T-helper 1 cell (primary cell): ENCODE results near the gene C2CD5.
"Not testable (repeated sequence)": the region's sequence is repeated elsewhere in the genome, so short reads cannot be mapped to it uniquely, and the experiment has no call there.

Source experiments
- DNase-seq, 5 donors: peaks; one replicate each; pipeline ENCODE4 v3.0.0-alpha.2; 2012 to 2020

The C2CD5 gene

GRCh38 chr12:22535038-22535437, 9.3 kb downstream of the C2CD5 start:
- no peak for DNase-seq

GRCh38 chr12:22533155-22533554, 11.2 kb downstream of the C2CD5 start:
- DNase-seq, result no peak

GRCh38 chr12:22532317-22532716, 12.0 kb downstream of the C2CD5 start:
- no peak for DNase-seq

GRCh38 chr12:22531205-22531604, 13.1 kb downstream of the C2CD5 start:
- no peak for DNase-seq

GRCh38 chr12:22529281-22530060, 14.9 kb downstream of the C2CD5 start:
- peak in 1 of 5 donors; percentile 39 for DNase-seq

GRCh38 chr12:22527999-22528398, 16.3 kb downstream of the C2CD5 start:
- DNase-seq, result no peak

GRCh38 chr12:22526836-22527235, 17.5 kb downstream of the C2CD5 start:
- DNase-seq, result no peak

GRCh38 chr12:22525426-22525825, 18.9 kb downstream of the C2CD5 start:
- DNase-seq, result no peak

GRCh38 chr12:22518998-22519397, 25.3 kb downstream of the C2CD5 start:
- DNase-seq, result no peak

GRCh38 chr12:22518060-22518719, 26.2 kb downstream of the C2CD5 start:
- no peak for DNase-seq

GRCh38 chr12:22514875-22515274, 29.5 kb downstream of the C2CD5 start:
- no peak for DNase-seq

- no peak for DNase-seq
These were observed 38.5 kb downstream of the C2CD5 start for GRCh38 chr12:22505826-22506225.

- DNase-seq, result no peak
These were observed 44.2 kb downstream of the C2CD5 start for GRCh38 chr12:22500100-22500499.

- DNase-seq, result no peak
These were observed 44.9 kb downstream of the C2CD5 start for GRCh38 chr12:22499445-22499844.

GRCh38 chr12:22494319-22494718, 50.0 kb downstream of the C2CD5 start:
- no peak for DNase-seq

GRCh38 chr12:22491034-22491433, 53.3 kb downstream of the C2CD5 start:
- DNase-seq, result no peak

GRCh38 chr12:22488478-22488877, 55.9 kb downstream of the C2CD5 start:
- no peak for DNase-seq

GRCh38 chr12:22487683-22488082, 56.7 kb downstream of the C2CD5 start:
- not testable (repeated sequence) for DNase-seq

- DNase-seq, result no peak
These were observed 62.7 kb downstream of the C2CD5 start for GRCh38 chr12:22481547-22482104.

GRCh38 chr12:22480814-22481213, 63.5 kb downstream of the C2CD5 start:
- DNase-seq, result not testable (repeated sequence)

- DNase-seq, result no peak
These were observed 64.3 kb downstream of the C2CD5 start for GRCh38 chr12:22480016-22480415.

GRCh38 chr12:22477894-22478287, 66.5 kb downstream of the C2CD5 start:
- peak in 1 of 5 donors; percentile 10 for DNase-seq

- DNase-seq, result no peak
These were observed 67.0 kb downstream of the C2CD5 start for GRCh38 chr12:22477166-22477893.
